Urothelium cell line (cell line): Measurements from ENCODE around the gene PRAMEF13.
"Not testable (repeated sequence)": the region's sequence is repeated elsewhere in the genome, so short reads cannot be mapped to it uniquely, and the experiment has no call there.

Experiments
- DNase-seq: peaks from one replicate; pipeline ENCODE4 v3.0.0; 2011; ENCODE audit warnings: low spot score, mixed read lengths
- FAIRE-seq: peaks from 2 replicates; lab custom pipeline; 2011; peaks lifted over from hg19 to GRCh38; lab: Jason Lieb, UNC

PRAMEF13 gene, protein sequence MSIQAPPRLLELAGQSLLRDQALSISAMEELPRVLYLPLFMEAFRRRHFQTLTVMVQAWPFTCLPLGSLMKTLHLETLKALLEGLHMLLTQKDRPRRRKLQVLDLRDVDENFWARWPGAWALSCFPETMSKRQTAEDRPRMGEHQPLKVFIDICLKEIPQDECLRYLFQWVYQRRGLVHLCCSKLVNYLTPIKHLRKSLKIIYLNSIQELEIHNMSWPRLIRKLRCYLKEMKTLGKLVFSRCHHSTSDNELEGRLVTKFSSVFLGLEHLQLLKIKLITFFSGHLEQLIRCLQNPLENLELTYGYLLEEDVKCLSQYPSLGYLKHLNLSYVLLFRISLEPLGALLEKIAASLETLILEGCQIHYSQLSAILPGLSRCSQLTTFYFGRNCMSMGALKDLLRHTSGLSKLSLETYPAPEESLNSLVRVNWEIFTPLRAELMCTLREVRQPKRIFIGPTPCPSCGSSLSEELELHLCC

DNA sequence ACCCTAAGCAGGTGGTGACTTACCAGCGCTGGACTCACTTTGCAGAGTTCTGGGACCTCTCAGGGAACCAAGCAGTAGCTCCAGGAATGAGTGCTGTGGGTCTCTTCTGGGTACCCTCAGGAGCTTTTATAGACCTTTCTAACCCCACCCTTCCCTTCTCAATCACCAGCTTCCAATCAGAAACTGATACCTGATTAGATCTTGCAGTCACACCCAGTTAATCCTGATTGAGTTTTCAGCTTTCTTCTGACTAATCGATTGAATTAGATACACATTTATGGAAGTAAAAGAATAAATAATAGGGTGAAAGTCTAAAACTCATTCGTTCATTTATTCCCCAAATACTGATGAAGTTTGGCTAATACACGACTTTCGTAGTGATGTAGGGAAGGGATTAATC lies at the start of gene PRAMEF13:
TSS of gene PRAMEF13 (minus strand) at position 101 of the 400 bp plus-strand sequence. CDS start 1,820 bp downstream, outside the sequence.
- DNase-seq, FAIRE-seq: not testable (repeated sequence)

DNA sequence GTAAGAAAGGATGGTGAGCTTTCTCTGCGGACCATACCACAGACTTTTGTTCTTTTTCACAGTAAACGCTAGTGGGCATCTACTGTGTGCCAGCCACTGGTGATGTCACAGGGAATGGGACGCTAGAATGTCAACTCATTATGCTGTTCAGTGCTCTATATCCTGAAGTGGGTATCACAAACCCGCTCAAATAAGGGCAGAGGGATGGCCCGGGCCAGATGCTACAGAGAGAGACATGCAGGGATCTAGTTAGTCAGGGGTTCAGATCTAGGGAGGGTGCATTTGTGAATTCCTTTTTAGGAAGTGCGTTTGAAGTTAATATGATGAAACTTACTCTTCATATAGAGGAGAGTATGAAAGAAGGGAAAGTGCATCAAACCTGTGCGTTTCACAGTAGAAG lies 45.9 kb upstream of the PRAMEF13 start:
- DNase-seq, FAIRE-seq: not testable (repeated sequence)

DNA sequence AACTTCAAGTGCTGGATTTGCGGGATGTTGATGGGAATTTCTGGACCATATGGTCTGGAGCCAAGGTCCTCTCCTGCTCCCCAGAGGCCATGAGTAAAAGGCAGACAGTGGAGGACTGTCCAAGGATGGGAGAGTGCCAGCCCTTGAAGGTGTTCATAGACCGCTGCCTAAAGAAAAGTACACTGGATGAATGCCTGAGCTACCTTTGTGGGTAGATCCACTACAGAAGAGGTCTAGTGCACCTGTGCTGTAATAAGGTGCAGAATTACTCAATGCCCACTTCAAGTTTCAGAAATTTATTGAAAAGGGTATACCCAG lies 45.3 kb upstream of the PRAMEF13 start:
- DNase-seq, FAIRE-seq: not testable (repeated sequence)

DNA sequence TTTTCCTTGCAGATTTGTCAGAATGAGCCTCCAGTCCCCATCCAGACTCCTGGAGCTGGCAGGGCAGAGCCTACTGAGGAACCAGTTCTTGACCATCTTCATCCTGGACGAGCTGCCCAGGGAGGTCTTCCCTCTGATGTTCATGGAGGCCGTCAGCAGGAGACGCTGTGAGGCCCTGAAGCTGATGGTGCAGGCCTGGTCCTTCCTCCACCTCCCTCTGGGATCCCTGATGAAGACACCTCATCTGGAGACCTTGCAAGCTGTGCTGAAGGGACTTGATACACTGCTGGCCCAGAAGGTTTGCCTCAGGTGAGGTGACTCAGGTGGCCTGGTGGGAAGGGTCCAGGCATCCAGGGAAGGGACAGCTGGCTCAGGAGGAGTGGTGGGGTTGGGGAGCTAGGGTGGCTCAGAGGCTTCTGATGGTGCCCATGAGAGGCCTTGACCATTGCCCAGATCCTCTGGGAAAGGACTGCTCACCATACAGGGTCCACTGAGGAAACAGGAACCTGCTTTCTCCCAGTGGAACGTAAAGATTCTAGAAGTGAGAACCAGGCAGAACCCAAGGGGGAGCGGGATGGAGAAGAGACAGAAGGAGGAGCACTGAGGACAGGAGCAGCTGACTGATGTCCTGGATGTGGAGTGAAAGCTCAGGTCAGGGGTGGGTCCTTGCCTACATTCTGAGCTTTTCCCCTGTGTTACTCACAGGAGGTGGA lies 44.8 kb upstream of the PRAMEF13 start:
- DNase-seq, FAIRE-seq: not testable (repeated sequence)

DNA sequence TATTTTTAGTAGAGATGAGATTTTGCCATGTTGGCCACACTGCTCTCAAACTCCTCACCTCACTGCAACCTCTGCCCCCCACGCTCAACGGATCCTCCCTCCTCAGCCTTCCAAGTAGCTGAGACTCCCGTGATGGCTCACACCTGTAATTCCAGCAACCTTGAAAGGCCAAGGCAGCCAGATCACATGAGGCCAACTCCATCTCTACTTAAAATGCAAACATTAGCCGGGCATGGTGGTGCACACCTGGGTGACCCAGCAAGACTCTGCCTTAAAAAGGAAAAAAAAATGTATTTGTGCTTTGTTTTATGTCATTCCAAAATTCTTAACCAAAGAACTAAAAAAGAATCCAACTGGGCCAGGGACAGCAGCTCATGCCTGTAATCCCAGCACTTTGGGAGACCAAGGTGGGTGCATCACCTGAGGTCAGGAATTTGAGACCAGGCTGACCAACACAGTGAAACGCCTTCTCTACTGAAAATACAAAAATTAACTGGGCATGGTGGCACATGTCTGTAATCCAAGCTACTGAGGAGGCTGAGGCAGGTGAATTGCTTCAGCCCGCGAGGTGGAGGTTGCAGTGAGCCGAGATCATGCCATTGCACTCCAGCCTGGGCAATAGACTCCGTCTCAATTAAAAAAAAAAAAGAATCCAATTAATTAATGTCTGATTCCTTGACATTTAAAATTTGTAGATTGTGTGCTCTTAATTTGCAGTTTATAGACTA lies 42.5 kb upstream of the PRAMEF13 start:
- FAIRE-seq, DNase-seq: not testable (repeated sequence)

DNA sequence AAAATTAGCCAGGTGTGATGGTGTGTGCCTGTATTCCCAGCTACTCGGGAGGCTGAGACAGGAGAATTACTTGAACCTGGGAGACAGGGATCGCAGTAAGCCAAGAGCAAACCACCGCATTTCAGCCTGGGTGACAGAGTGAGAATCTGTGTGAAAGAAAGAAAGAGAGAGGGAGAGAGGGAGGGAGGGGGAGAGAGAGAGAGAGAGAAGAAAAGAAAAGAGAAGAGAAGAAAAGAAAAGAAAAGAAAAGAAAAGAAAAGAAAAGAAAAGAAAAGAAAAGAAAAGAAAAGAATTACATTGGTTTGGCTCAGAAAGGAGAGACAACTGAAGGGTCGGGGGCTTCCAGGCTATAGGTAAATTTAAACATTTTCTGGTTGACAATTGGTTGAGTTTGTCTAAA lies 38.4 kb upstream of the PRAMEF13 start:
- not testable (repeated sequence) for FAIRE-seq, DNase-seq

DNA sequence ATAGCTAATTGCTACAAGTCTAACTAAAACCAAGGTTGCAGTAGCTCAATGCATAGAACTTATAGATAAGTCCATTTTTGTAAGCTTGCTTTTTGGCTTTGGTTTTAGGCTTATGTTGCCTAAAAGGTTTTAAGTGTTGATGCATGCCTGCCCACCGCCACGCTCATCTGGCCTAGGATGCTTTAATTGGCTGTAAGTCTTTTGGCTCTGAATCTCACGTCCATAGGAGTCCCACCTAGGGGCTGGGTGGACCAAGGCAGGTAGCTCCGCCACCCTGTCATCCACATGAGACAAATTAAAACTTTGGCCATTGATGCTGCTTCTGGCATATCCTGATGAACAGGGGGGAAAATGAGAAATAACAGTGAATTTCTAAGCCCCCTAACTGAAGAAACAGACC lies 36.4 kb upstream of the PRAMEF13 start:
- not testable (repeated sequence) for FAIRE-seq, DNase-seq

DNA sequence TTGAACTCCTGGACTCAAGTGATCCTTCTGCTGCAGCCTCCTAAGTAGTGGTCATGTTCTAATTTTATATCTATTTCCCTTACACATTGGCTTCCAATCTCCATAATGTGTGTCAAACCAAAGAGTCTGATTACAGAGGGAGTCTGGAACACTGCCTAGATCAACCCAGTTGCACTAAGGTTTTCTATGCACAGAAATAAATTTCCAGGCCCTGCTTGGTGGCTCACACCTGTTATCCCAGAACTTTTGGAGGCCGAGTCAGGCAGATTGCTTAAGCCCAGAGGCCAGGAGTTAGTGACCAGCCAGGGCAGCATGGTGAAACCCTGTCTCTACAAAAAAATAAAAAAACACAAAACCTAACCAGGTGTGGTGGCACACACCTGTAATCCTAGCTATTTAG lies 32.8 kb upstream of the PRAMEF13 start:
- not testable (repeated sequence) for FAIRE-seq

DNA sequence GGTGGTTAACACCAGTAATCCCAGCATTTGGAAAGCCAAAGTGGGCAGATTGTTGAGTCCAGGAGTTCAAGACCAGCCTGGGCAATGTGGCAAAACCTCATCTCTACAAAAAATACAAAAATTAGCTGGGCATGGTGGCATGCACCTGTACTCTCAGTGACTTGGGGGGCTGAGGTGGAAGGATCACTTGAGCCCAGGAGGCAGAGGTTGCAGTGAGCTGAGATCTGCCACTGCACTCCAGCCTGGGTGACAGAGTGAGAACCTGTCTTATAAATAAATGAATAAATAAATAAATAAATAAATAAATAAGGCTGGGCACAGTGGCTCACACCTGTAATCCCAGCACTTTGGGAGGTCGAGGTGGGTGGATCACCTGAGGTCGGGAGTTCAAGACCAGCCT lies 30.8 kb upstream of the PRAMEF13 start:
- FAIRE-seq, DNase-seq: not testable (repeated sequence)

More for the DNA sequence above, 32.8 kb upstream of the PRAMEF13 start:
- not testable (repeated sequence) for DNase-seq

DNA sequence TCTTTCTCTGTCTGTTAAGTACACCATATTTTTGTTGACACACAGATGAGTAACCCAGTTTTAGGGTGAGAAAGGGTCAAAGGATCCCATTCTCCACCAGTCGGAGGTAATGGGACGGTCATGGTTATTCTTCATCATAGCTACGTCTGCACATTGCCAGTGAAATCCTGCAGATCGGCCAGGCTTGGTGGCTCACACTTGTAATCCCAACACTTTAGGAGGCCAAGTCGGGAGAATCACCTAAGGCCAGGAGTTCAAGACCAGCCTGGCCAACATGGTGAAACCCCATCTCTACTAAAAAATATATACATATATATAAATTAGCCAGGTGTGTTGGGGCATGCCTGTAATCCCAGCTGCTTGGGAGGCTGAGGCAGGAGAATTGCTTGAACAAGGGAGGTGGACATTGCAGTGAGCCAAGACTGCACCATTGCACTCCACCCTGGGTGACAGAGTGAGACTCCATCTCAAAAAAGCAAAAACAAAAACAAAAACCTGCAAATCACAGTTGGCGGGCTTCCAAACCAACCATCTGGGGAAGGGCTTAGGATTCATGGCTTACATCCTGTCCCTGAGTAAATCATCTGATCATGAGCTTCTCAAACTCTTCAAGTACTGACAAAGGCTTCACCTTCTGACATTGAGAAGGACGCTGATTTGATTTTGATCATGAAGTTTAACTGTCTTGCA lies 30.0 kb upstream of the PRAMEF13 start:
- not testable (repeated sequence) for DNase-seq, FAIRE-seq

DNA sequence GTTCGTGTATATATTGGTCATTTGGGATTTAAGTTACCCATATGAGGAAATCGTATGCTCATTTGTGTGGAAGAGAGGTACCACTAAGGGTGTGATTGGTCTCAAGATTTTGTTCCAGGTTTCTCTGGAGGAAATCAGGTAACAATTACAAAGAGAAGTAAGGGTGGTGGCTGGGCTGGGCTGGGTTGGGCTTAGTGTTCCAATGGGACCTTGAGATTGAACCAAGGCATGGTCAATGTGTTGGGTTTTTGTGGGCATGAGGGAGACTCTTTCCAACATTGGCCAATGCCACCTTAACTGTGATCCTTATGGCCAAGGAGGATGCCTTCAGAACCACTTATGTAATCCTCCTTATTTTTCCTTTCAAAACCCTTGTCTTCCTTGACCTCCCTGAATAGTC lies 29.4 kb upstream of the PRAMEF13 start:
- FAIRE-seq, DNase-seq: not testable (repeated sequence)

DNA sequence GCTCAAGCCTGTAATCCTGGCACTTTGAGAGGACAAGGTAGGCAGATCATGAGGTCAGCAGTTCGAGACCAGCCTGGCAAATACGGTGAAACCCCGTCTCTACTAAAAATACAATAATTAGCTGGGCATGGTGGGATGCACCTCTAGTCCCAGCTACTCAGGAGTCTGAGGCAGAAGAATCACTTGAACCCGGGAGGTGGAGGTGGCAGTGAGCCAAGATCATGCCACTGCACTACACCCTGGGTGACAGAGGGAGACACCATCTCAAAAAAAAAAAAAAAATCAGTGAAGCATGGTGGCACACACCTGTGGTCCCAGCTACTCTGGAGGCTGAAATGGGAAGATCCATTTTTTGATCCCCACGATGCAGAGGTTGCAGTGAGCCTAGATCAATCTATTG lies 28.9 kb upstream of the PRAMEF13 start:
- DNase-seq, FAIRE-seq: not testable (repeated sequence)

DNA sequence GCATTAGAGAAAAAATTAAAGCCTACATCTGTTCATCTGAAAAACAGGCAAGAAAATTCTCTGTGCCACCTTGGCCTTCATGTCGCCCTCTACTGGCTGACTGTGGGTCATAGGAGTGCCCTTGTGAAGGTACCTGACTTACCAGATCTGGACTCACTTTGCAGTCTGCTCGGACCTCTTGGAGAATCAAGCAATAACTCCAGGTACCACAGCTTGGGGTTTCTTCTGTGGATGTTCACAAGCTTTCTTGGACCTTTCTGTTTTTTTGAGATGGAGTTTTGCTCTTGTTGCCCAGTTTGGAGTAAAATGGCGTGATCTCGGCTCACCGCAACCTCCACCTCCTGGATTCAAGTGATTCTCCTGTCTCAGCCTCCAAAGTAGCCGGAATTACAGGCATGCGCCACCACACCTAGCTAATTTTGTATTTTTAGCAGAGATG lies 27.2 kb upstream of the PRAMEF13 start:
- no peak for FAIRE-seq
- DNase-seq, result no peak

DNA sequence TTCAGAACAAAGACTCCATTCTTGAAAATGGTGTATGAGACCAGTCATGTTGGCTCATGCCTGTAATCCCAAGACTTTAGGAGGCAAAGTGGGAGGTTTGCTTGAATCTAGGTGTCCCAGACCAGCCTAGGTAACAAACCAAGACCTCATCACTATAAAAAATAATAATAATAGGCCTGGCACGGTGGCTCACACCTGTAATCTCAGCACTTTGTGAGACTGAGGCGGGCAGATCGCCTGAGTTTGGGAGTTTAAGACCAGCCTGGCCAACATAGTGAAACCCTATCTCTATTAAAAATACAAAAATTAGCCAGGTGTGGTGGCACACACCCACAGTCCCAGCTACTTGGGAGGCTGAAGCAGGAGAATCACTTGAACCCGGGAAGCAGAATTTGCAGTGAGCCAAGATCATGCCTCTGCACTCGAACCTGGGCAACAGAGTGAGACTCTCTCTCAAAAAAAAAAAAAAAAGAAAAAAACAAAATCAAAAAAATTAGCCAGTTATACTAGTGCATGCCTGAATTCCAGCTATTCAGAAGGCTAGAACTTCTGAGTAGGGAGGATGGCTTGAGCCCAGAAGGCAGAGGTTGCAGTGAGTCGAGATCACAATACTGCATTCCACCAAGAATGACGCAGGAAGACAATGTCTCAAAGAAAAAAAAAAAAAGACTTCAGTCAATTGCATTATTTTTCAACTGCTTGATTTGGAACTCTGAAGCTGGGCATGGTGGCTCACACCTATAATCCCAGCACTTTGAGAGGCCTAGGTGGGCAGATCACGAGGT lies 26.3 kb upstream of the PRAMEF13 start:
- not testable (repeated sequence) for DNase-seq, FAIRE-seq

DNA sequence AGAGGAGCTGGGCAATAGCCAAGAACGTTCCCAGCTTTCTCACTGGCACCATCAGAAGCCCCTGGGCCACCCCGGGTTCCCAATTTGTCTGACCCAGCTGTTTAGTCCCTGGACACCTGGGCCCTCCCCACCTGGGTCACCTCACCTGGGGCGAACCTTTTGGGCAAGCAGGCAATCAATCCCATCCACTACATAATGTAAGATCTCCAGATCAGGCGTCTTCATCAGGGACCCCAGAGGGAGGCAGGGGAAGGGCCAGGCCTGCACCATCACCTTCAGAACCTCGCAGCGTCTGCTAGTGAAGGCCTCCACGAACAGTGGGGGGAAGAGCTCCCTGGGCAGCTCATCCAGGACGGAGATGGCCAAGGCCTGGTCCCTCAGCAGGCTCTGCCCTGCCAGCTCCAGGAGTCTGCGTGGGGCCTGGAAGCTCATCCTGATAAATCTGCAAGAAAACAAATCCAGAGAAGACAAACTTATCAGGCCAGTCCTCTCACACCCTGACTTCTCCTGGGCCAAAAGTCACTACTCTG lies 24.5 kb upstream of the PRAMEF13 start, which contains the start of gene PRAMEF18:
TSS of gene PRAMEF18 (minus strand) at position 480 of the 530 bp plus-strand sequence. CDS start at position 432, 48 bp downstream.
- not testable (repeated sequence) for DNase-seq, FAIRE-seq

DNA sequence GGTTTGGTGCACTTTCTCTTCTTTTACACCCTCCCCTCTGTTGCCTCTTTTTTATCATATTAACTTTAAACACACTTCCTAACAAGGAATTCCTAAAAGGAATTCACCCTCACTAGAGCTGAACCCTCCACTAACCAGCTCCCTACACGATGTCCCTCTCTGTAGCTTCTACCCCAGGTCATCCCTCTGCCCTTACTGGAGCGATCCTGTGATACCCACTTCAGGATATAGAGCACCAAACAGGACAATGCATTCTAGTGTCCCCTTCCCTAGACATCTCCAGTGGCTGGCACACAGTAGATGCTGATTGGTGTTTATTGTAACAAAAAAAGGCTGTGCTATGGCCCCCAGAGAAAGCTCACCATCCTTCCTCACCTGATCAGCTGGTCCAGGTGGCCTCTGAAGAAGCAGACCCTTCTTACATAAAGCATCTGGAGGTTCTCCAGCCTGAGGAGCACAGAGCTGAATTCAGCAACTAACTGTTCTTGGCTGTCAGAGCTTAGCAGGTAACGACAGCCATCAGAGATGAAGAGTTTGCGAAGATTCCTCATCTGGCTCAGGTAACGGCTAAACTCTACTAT lies 23.4 kb upstream of the PRAMEF13 start:
- FAIRE-seq (no peak), DNase-seq (no peak)

DNA sequence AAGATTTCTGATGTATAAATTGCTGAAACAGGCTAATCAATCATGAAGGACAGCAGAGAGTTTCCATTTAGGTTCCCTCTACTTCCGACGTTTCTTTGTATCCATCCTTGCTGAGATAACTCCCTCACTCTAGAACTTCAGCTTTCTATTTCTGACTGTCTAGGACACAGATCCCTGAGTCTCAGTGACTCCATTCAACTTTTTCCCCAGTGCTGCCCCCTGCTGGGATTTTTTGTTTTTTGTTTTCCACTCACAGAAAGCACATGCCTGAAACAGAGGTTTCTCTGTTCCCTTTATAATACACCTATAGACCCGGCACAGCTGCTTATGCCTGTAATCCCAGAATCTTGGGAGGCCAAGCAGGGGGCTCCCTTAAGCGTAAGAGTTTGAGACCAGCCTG lies 21.6 kb upstream of the PRAMEF13 start:
- DNase-seq, FAIRE-seq: not testable (repeated sequence)

DNA sequence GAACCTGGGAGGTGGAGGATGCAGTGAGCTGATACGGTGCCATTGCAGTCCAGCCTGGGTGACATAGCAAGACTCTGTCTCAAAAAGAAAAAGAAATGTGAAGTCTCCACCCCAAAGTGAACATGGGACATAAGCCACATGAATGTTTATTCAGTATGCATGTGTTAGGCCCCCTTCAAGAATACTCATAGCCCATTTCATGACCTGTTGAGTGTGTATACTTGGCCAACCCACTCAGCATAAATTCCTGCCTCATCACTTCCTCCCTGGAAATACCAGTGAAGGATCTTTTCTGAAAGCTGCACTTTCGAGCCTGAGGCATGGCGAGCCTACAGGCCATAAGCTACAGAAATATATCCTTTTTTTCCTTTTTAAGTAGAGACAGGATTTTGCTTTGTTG lies 18.0 kb upstream of the PRAMEF13 start:
- not testable (repeated sequence) for FAIRE-seq, DNase-seq

DNA sequence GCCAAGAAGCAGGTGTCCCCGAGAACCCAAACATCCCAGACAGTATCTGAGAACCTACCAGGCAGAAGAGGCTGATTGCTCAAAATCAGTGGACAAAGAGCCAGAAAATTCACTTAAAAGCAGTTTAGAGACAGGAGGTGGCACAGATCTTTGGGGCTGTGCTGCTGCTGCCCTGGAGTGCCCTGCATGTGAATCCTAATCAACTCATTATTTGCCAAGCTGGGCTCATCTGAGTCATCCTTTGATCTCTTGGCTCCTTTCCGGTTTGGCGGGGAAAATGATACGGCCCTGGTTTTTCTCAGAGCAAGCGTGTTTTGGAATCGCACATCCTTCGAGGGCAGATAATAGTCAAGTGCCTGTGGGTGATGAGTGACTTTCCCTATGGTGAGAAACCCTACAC lies 15.4 kb upstream of the PRAMEF13 start:
- not testable (repeated sequence) for FAIRE-seq, DNase-seq
